GM23248 (cell line): ENCODE data around the gene AFDN.

Experiments used
- EZH2 ChIP-seq: fragments of 200-600 bp; sonication (generic); IDR thresholded peaks from 2 replicates; pipeline ENCODE4 v1.6.1; 2018; ENCODE audit warnings: antibody characterized with exemption, mild to moderate bottlenecking; ENCODE audit not compliant: insufficient read depth, poor library complexity, severe bottlenecking
- EZH2phosphoT487 ChIP-seq: fragments of 200-600 bp; sonication (generic); IDR thresholded peaks from 2 replicates; pipeline ENCODE4 v1.6.1; 2018; ENCODE audit warnings: antibody characterized with exemption, moderate library complexity, mild to moderate bottlenecking, low read depth; ENCODE audit not compliant: insufficient read depth

- no peak for TF ChIP-seq EZH2
- TF ChIP-seq EZH2phosphoT487: no peak
Measured at GRCh38 chr6:167831281-167831828, 4.6 kb downstream of the AFDN start.
